LNCaP clone FGC (cell line): ENCODE results near the gene PACRG.
A peak's percentile ranks its signal among the peaks of the same experiment; 100 is the strongest.

ENCODE experiments used
- DNase-seq: peaks from one replicate; pipeline ENCODE4 v3.0.0-alpha.2; 2011; ENCODE audit warnings: low read depth
- H3K4me3 ChIP-seq: 2 replicates; pipeline ENCODE4 v1.5.1; 2011; ENCODE audit warnings: mild to moderate bottlenecking, low read depth, low read length, control low read depth
- CTCF ChIP-seq: IDR thresholded peaks from 2 replicates; pipeline ENCODE4 v1.5.1; 2012; ENCODE audit warnings: mild to moderate bottlenecking; ENCODE audit not compliant: control insufficient read depth, insufficient read depth; ENCODE audit errors: extremely low read depth

Gene PACRG

GRCh38 chr6:163333701-163334663 is 606.2 kb downstream of the PACRG start:
- DNase-seq = no peak
- H3K4me3 ChIP-seq = no peak overlapping the region
- no peak for TF ChIP-seq CTCF

GRCh38 chr6:163335056-163335455 is 607.3 kb downstream of the PACRG start:
- H3K4me3 ChIP-seq = no peak overlapping the region
- DNase-seq = no peak
- TF ChIP-seq CTCF = no peak

- no peak for DNase-seq
- TF ChIP-seq CTCF = no peak
- H3K4me3 ChIP-seq = no peak overlapping the region
Observed at GRCh38 chr6:163335671-163336545, 608.1 kb downstream of the PACRG start.

GRCh38 chr6:163336961-163337360 is 609.2 kb downstream of the PACRG start:
- DNase-seq = no peak
- TF ChIP-seq CTCF = no peak
- no peak overlapping the region for H3K4me3 ChIP-seq

GRCh38 chr6:163337958-163338357 is 610.2 kb downstream of the PACRG start:
- DNase-seq = peak; percentile 31
- H3K4me3 ChIP-seq = no peak overlapping the region
- TF ChIP-seq CTCF = no peak

- DNase-seq = no peak
- TF ChIP-seq CTCF = no peak
Observed at GRCh38 chr6:163338671-163339405, 611.1 kb downstream of the PACRG start.

More at GRCh38 chr6:163338671-163339405, 611.1 kb downstream of the PACRG start:
- H3K4me3 ChIP-seq = no peak overlapping the region
